Cardiac septum (tissue), 1 donor: ENCODE measurements around the gene PCED1B. TPM values are rescaled to one million over a fixed set of nuclear protein-coding genes. Genes with fewer than 3 reads are reported as not detected.
"Not testable (repeated sequence)": the region's sequence is repeated elsewhere in the genome, so short reads cannot be mapped to it uniquely, and the experiment has no call there.

Experiments
- DNase-seq: peaks from one replicate; pipeline ENCODE4 v3.0.0-alpha.2; 2020; ENCODE audit warnings: low spot score
- intact Hi-C: fragments of 100-400 bp; cut with DNase I; formaldehyde crosslinking; loops from one replicate; pipeline ENCODE4 v1.14.0; 2022
- total RNA-seq: library from RNA; stranded (reverse); fragmentation: NEBNext Ultra II Directional; extraction: Animal tissue kit (Norgen Biotek cat#: 25700); gene quantifications from one replicate; pipeline ENCODE4 v1.2.1, GENCODE V29; 2021
- donor health status: DM: no; HTN: no; CAD: no.

The PCED1B gene
- total RNA-seq, 1 donor from 2014 or later: 1.9 TPM

- intact Hi-C loops: no loop called here
- no peak for DNase-seq
These were observed 30.7 kb downstream of the PCED1B start for GRCh38 chr12:47110011-47110541.

DNA sequence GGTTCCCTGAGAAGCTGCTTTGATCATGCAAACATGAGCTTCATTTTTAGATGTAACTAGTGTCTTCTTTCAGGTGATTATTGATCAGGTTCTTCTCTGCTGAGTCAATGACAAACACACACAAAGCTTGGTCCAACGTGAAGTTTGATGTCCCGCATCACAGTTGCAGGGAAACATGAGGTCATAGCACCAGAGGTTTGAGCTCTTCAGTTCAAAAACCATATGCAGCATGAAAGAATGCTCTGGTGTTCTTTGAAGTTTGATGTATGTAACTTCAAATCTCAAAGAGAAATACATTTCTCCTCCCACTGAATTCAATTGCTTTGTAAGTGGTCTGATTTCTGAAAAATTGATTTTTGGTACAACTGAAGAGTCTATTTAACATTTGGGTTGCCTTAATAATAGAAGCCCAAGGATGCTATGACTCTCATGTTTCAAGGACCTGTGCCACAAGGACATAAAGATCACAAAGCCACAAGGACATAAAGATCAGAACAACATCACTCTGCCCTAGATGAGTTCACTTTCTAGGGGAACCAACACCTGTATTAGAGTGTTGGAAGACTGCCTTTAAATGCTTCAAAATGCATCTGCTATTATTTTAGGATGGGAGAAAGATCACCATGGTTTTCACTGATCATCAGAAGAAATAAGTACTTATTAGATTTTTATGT, 31.4 kb downstream of the PCED1B start:
- intact Hi-C loops: no loop called here
- no peak for DNase-seq

GRCh38 chr12:47111392-47111778, 32.0 kb downstream of the PCED1B start:
- intact Hi-C loops: no loop called here
- DNase-seq: no peak

GRCh38 chr12:47111854-47112253, 32.4 kb downstream of the PCED1B start:
- intact Hi-C loops: no loop called here
- DNase-seq: no peak

DNA sequence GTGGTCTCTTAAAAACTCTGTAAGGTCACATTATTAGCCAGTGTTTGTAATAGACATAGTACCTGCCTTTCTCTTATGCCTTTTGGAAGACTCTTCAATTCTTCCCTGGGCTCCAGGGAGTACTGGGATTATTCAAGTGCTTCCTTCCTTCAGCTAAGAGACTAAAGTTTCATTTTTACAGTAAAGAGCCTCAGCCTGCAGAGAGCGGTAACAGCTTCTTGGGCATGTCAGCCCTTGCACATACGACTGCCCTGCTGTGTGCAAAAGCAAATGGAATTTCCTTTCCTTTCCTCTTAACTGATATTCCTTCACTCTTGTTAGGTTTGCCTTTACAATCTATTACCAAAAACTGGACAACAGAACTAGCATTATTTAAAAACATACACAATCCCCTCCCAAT, 33.3 kb downstream of the PCED1B start:
- DNase-seq: no peak
- intact Hi-C loops: no loop called here

- intact Hi-C loops: no loop called here
- DNase-seq: no peak
These were observed 35.1 kb downstream of the PCED1B start for GRCh38 chr12:47114481-47114892.

- intact Hi-C loops, DNase-seq: not testable (repeated sequence)
These were observed 37.9 kb downstream of the PCED1B start for GRCh38 chr12:47117305-47117704.

GRCh38 chr12:47120736-47121135, 41.3 kb downstream of the PCED1B start:
- intact Hi-C loops: no loop called here
- no peak for DNase-seq

GRCh38 chr12:47121146-47121545, 41.7 kb downstream of the PCED1B start:
- intact Hi-C loops: no loop called here
- no peak for DNase-seq

- DNase-seq: no peak
- intact Hi-C loops: no loop called here
These were observed 43.2 kb downstream of the PCED1B start for GRCh38 chr12:47122602-47123001.

GRCh38 chr12:47123730-47124129, 44.3 kb downstream of the PCED1B start:
- intact Hi-C loops: no loop called here
- DNase-seq: no peak

- no peak for DNase-seq
- intact Hi-C loops: no loop called here
These were observed 45.0 kb downstream of the PCED1B start for GRCh38 chr12:47124451-47124850.

GRCh38 chr12:47126246-47126645, 46.8 kb downstream of the PCED1B start:
- DNase-seq: no peak
- intact Hi-C loops: no loop called here

GRCh38 chr12:47131011-47131410, 51.6 kb downstream of the PCED1B start:
- intact Hi-C loops: no loop called here
- no peak for DNase-seq

- DNase-seq: no peak
- intact Hi-C loops: no loop called here
These were observed 54.6 kb downstream of the PCED1B start for GRCh38 chr12:47134005-47134404.

GRCh38 chr12:47135578-47135977, 56.2 kb downstream of the PCED1B start:
- DNase-seq: no peak
- intact Hi-C loops: no loop called here

DNA sequence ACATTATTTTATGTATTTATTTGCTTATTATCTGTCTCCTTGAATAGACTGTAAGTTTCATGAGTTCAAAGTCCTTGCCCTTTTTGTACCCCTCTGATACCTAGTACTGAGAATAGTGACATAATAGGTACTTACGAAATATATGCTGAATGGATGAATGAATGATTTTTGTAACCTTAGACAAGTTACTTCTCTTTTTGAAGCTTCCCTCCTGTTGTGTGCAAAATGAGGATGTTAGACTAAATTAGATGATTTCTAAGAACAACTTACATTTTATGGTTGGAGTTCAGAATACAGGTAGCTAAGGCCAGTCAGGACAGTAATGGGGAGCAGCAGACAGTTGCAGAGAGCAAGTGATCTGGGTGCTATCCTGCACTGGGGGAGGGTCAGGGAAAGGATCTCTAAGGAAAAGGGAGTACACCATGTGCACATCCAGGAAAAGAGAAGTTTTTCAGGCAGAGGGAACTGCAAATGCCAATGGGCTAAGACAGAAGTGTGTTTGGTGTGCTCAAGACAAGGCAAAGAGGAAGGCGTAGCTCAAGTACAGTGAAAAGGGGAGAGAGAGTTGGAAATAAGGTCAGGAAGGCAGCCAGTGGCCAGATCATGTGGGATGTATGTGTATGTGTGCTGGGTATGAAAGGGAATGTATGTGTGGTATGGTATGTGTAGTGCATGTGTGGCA, 59.7 kb downstream of the PCED1B start:
- DNase-seq: no peak
- intact Hi-C loops: no loop called here

DNA sequence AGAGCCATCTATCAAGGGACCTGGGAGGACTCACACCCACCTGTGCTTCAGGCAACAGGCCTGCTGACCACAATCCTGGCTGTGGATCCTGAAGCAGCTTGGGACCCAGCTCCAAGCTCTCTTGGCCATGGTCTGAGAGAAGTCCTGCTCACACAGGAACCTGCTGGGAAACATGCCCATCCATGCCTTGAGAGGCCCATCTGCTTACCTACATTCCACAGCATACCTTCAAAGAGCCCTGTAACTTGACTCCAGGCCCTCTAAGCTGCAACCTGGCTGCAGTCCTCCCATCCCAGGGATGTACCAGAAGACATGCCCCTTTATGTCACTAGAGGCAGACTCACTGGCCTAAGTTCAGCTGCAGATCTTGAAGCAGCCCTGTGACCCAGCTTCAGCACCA, 62.0 kb downstream of the PCED1B start:
- intact Hi-C loops: no loop called here
- peak; percentile 71 for DNase-seq

DNA sequence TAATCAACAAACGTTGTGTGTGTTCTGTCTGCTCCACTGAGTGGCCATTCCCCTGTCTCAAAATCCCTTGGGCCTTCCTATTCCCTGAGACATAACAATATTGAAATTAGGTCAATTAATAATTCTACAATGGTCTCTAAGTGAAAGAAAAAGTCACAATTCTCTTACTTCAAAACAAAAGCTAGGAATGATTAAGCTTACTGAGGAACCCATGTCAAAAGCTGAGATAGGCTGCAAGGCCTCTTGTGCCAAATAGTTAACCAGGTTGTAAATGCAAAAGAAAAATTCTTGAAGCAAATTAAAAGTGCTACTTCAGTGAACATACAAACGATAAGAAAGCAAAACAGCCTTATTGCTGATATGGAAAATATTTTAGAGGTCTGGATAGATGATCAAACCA, 65.3 kb downstream of the PCED1B start:
- intact Hi-C loops: no loop called here
- no peak for DNase-seq

DNA sequence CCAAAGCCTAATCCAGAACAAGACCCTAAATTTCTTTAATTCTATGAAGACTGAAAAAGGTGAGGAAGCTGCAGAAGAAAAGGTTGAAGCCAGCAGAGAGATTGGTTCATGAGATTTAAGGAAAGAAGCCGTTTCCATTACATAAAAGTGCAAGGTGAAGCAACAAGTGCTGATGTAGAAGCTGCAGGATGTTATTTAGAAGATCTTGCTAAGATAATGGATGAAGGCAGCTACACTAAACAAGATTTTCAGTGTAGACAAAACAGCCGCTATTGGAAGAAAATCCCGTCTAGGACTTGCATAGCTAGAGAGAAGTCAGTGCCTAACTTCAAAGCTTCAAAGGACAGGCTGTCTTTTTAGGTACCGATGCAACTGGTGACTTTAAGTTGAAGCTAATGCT, 65.8 kb downstream of the PCED1B start:
- intact Hi-C loops: no loop called here
- DNase-seq: no peak

- DNase-seq: no peak
- intact Hi-C loops: no loop called here
These were observed 68.3 kb downstream of the PCED1B start for GRCh38 chr12:47147739-47148138.
